Ascending aorta (tissue), 2 donors: ENCODE measurements around the gene OR13J1. TPM values are rescaled to one million over a fixed set of nuclear protein-coding genes. Genes with fewer than 3 reads are reported as not detected.

ENCODE experiments used
- DNase-seq, 2 donors: peaks; one replicate each; pipeline ENCODE4 v3.0.0-alpha.2; 2019; ENCODE audit warnings: low spot score in 2 of 2
- H3K27ac ChIP-seq, 2 donors: fragments of 200-600 bp; sonication (generic); one replicate each; pipeline ENCODE4 v1.5.1; 2016 to 2017; ENCODE audit warnings: mild to moderate bottlenecking in 1 of 2
- H3K27me3 ChIP-seq: fragments of 200-600 bp; sonication (generic); one replicate; pipeline ENCODE4 v1.5.1; 2017
- H3K36me3 ChIP-seq, 2 donors: fragments of 200-600 bp; sonication (generic); one replicate each; pipeline ENCODE4 v1.5.1; 2016
- H3K4me1 ChIP-seq, 2 donors: fragments of 200-600 bp; sonication (generic); one replicate each; pipeline ENCODE4 v1.5.1; 2016 to 2017; ENCODE audit warnings: mild to moderate bottlenecking in 1 of 2
- H3K4me3 ChIP-seq, 2 donors: fragments of 200-600 bp; sonication (generic); one replicate each; pipeline ENCODE4 v1.5.1; 2016 to 2017; ENCODE audit warnings: mild to moderate bottlenecking in 1 of 2
- H3K9me3 ChIP-seq, 2 donors: fragments of 200-600 bp; sonication (generic); one replicate each; pipeline ENCODE4 v1.5.1; 2016
- CTCF ChIP-seq, 3 experiments: fragments of 200-600 bp in 2 of 3; fragments of 450-650 bp in 1 of 3; sonication (generic) in 2 of 3; IDR thresholded peaks; one replicate each; pipeline ENCODE4 v1.5.1; 2016 to 2019; ENCODE audit warnings: antibody characterized with exemption in 3 of 3, mild to moderate bottlenecking in 1 of 3, moderate library complexity in 1 of 3
- intact Hi-C: fragments of 100-400 bp; cut with DNase I; formaldehyde crosslinking; loops from one replicate; pipeline ENCODE4 v1.15.1; 2023
- total RNA-seq: library from RNA; depleted of rRNA; stranded (reverse); fragments of >200 nt; gene quantifications from one replicate; pipeline ENCODE4 v1.1.0, GENCODE V29; 2016

The OR13J1 gene
- total RNA-seq, 1 donor from 2014 or later = not detected

- DNase-seq = no peak
- Histone ChIP-seq H3K36me3 (peaks cover 14 to 21% of the 10 kb centered on the region in 2 donors), H3K4me1 (peaks cover 0 to 26% of the 10 kb centered on the region in 2 donors), H3K27me3 (no peaks in the 10 kb centered on the region), H3K27ac (peak overlapping the region; percentile 1 to 44), H3K4me3 (no peak overlapping the region), H3K9me3 (no peaks in the 10 kb centered on the region)
- intact Hi-C loops = loop anchor here (2.0 kb wide), 2 partner anchors 17 to 31 kb away; partner anchors contain the start of genes FAM221B, HINT2 and TMEM8B
- TF ChIP-seq CTCF (IDR thresholded peaks at IDR 0.05) = no peak
These were observed 24.1 kb downstream of the OR13J1 start for GRCh38 chr9:35845824-35846771.

- Histone ChIP-seq H3K27ac (peak overlapping the region; percentile 8 to 44), H3K9me3 (no peaks in the 10 kb centered on the region), H3K27me3 (no peaks in the 10 kb centered on the region), H3K36me3 (peaks cover 14 to 18% of the 10 kb centered on the region in 2 donors), H3K4me1 (peaks cover 0 to 26% of the 10 kb centered on the region in 2 donors), H3K4me3 (no peak overlapping the region)
- peak in 1 of 2 donors; percentile 72 for DNase-seq
- TF ChIP-seq CTCF (IDR thresholded peaks at IDR 0.05) = no peak
- intact Hi-C loops = loop anchor here (2.0 kb wide), 2 partner anchors 16 to 30 kb away; partner anchors contain the start of genes FAM221B, HINT2 and TMEM8B
These were observed 25.5 kb downstream of the OR13J1 start for GRCh38 chr9:35844628-35845270.

- Histone ChIP-seq H3K27ac (no peak overlapping the region), H3K4me1 (peaks cover 0 to 23% of the 10 kb centered on the region in 2 donors), H3K9me3 (no peaks in the 10 kb centered on the region), H3K4me3 (no peak overlapping the region), H3K27me3 (no peaks in the 10 kb centered on the region), H3K36me3 (peaks cover 14% of the 10 kb centered on the region in 2 donors)
- no peak for TF ChIP-seq CTCF (IDR thresholded peaks at IDR 0.05)
- no peak for DNase-seq
- intact Hi-C loops = no loop called here
These were observed 27.4 kb downstream of the OR13J1 start for GRCh38 chr9:35842795-35843194.

GRCh38 chr9:35842020-35842745 is 28.0 kb downstream of the OR13J1 start:
- H3K36me3 ChIP-seq = peaks cover 11 to 14% of the 10 kb centered on the region in 2 donors
- DNase-seq = no peak
- peaks cover 0 to 17% of the 10 kb centered on the region in 2 donors for H3K4me1 ChIP-seq
- H3K27ac ChIP-seq = no peak overlapping the region
- no peaks in the 10 kb centered on the region for H3K9me3 ChIP-seq
- no peak overlapping the region for H3K4me3 ChIP-seq
- intact Hi-C loops = no loop called here
- no peaks in the 10 kb centered on the region for H3K27me3 ChIP-seq
- TF ChIP-seq CTCF (IDR thresholded peaks at IDR 0.05) = no peak

- TF ChIP-seq CTCF (IDR thresholded peaks at IDR 0.05) = no peak
- Histone ChIP-seq H3K4me1 (peaks cover 0 to 17% of the 10 kb centered on the region in 2 donors), H3K27me3 (no peaks in the 10 kb centered on the region), H3K36me3 (peaks cover 4 to 9% of the 10 kb centered on the region in 2 donors), H3K9me3 (no peaks in the 10 kb centered on the region), H3K27ac (no peak overlapping the region), H3K4me3 (no peak overlapping the region)
- no peak for DNase-seq
- intact Hi-C loops = no loop called here
These were observed 28.6 kb downstream of the OR13J1 start for GRCh38 chr9:35841645-35841900.
